Measurements from ENCODE around the gene WNT3A.

The WNT3A gene

GRCh38 chr1:228034954-228035837 is 28.4 kb downstream of the WNT3A start:
- no peak for DNase-seq

- DNase-seq, result no peak
These were observed 29.0 kb downstream of the WNT3A start for GRCh38 chr1:228035844-228036243.

- no peak for DNase-seq
These were observed 30.0 kb downstream of the WNT3A start for GRCh38 chr1:228036701-228037231.

- DNase-seq, result no peak
These were observed 30.9 kb downstream of the WNT3A start for GRCh38 chr1:228037401-228038386.

- DNase-seq, result no peak
These were observed 31.7 kb downstream of the WNT3A start for GRCh38 chr1:228038387-228039005.

GRCh38 chr1:228039006-228039903 is 32.5 kb downstream of the WNT3A start:
- no peak for DNase-seq

- no peak for DNase-seq
These were observed 33.2 kb downstream of the WNT3A start for GRCh38 chr1:228039986-228040385.

GRCh38 chr1:228041316-228041715 is 34.5 kb downstream of the WNT3A start:
- DNase-seq, result no peak

GRCh38 chr1:228042508-228042907 is 35.7 kb downstream of the WNT3A start:
- DNase-seq, result no peak

GRCh38 chr1:228043281-228043848 is 36.6 kb downstream of the WNT3A start:
- no peak for DNase-seq

- no peak for DNase-seq
These were observed 38.2 kb downstream of the WNT3A start for GRCh38 chr1:228044961-228045360.

- DNase-seq, result no peak
These were observed 38.6 kb downstream of the WNT3A start for GRCh38 chr1:228045405-228045804.

GRCh38 chr1:228045871-228046270 is 39.1 kb downstream of the WNT3A start:
- DNase-seq, result no peak

- DNase-seq, result no peak
These were observed 39.8 kb downstream of the WNT3A start for GRCh38 chr1:228046421-228047182.

- no peak for DNase-seq
These were observed 40.3 kb downstream of the WNT3A start for GRCh38 chr1:228047183-228047466.

GRCh38 chr1:228048120-228048519 is 41.3 kb downstream of the WNT3A start:
- no peak for DNase-seq

GRCh38 chr1:228048659-228049298 is 42.0 kb downstream of the WNT3A start:
- DNase-seq, result no peak

GRCh38 chr1:228050571-228051231 is 43.9 kb downstream of the WNT3A start:
- no peak for DNase-seq

- no peak for DNase-seq
These were observed 51.6 kb downstream of the WNT3A start for GRCh38 chr1:228058172-228058948.

Data from hippocampal formation (tissue), 2 donors.